Stimulated activated naive CD8-positive, alpha-beta T cell treated with anti-CD3 and anti-CD28 coated beads, Interleukin-15, Interleukin-2, amounts not matched to agents 100 ng/mL and 50 ng/mL, for 24 hours (primary cell): Measurements from ENCODE around the gene PTPRE.

Source experiments
- H3K27ac Mint-ChIP-seq: one replicate; pipeline ENCODE4 v1.8.0; 2021; ENCODE audit warnings: mild to moderate bottlenecking, mixed read lengths
- H3K27me3 Mint-ChIP-seq: one replicate; pipeline ENCODE4 v1.8.0; 2021; ENCODE audit warnings: mixed read lengths
- H3K36me3 Mint-ChIP-seq: one replicate; pipeline ENCODE4 v1.8.0; 2021; ENCODE audit warnings: low read depth, mixed read lengths
- H3K4me1 Mint-ChIP-seq: one replicate; pipeline ENCODE4 v1.8.0; 2021; ENCODE audit warnings: low read depth, mixed read lengths
- H3K4me3 Mint-ChIP-seq: one replicate; pipeline ENCODE4 v1.8.0; 2021; ENCODE audit warnings: mild to moderate bottlenecking, mixed read lengths
- H3K9me3 Mint-ChIP-seq: one replicate; pipeline ENCODE4 v1.8.0; 2021; ENCODE audit warnings: mixed read lengths

PTPRE gene

GRCh38 chr10:128051548-128051947 is 144.6 kb downstream of the PTPRE start:
- Mint-ChIP-seq H3K9me3 (no peaks in the 10 kb centered on the region), H3K27ac (no peak overlapping the region), H3K36me3 (peaks cover 62% of the 10 kb centered on the region), H3K4me1 (peaks cover 49% of the 10 kb centered on the region), H3K27me3 (no peaks in the 10 kb centered on the region), H3K4me3 (no peak overlapping the region)

GRCh38 chr10:128052696-128053095 is 145.8 kb downstream of the PTPRE start:
- Mint-ChIP-seq H3K9me3 (no peaks in the 10 kb centered on the region), H3K27ac (no peak overlapping the region), H3K36me3 (peaks cover 67% of the 10 kb centered on the region), H3K4me1 (peaks cover 46% of the 10 kb centered on the region), H3K4me3 (no peak overlapping the region), H3K27me3 (no peaks in the 10 kb centered on the region)

- Mint-ChIP-seq H3K27me3 (no peaks in the 10 kb centered on the region), H3K36me3 (peaks cover 69% of the 10 kb centered on the region), H3K4me1 (peaks cover 47% of the 10 kb centered on the region), H3K4me3 (no peak overlapping the region), H3K27ac (no peak overlapping the region), H3K9me3 (no peaks in the 10 kb centered on the region)
These were observed 146.5 kb downstream of the PTPRE start for GRCh38 chr10:128053356-128053755.

- H3K36me3 Mint-ChIP-seq, result peaks cover 71% of the 10 kb centered on the region
- H3K4me1 Mint-ChIP-seq, result peaks cover 48% of the 10 kb centered on the region
- no peaks in the 10 kb centered on the region for H3K9me3 Mint-ChIP-seq
- no peaks in the 10 kb centered on the region for H3K27me3 Mint-ChIP-seq
- H3K27ac Mint-ChIP-seq, result no peak overlapping the region
- no peak overlapping the region for H3K4me3 Mint-ChIP-seq
These were observed 147.5 kb downstream of the PTPRE start for GRCh38 chr10:128054163-128054970.

GRCh38 chr10:128055061-128055868 is 148.4 kb downstream of the PTPRE start:
- H3K4me3 Mint-ChIP-seq, result no peak overlapping the region
- H3K4me1 Mint-ChIP-seq, result peaks cover 48% of the 10 kb centered on the region
- H3K27me3 Mint-ChIP-seq, result no peaks in the 10 kb centered on the region
- peaks cover 71% of the 10 kb centered on the region for H3K36me3 Mint-ChIP-seq
- H3K9me3 Mint-ChIP-seq, result no peaks in the 10 kb centered on the region
- H3K27ac Mint-ChIP-seq, result no peak overlapping the region

GRCh38 chr10:128056303-128057050 is 149.6 kb downstream of the PTPRE start:
- Mint-ChIP-seq H3K4me1 (peaks cover 43% of the 10 kb centered on the region), H3K9me3 (no peaks in the 10 kb centered on the region), H3K27ac (no peak overlapping the region)

GRCh38 chr10:128058106-128058749 is 151.3 kb downstream of the PTPRE start:
- Mint-ChIP-seq H3K9me3 (no peaks in the 10 kb centered on the region), H3K27ac (peak overlapping the region; percentile 51), H3K4me1 (peaks cover 53% of the 10 kb centered on the region), H3K36me3 (peaks cover 69% of the 10 kb centered on the region), H3K4me3 (no peak overlapping the region), H3K27me3 (no peaks in the 10 kb centered on the region)

More at GRCh38 chr10:128056303-128057050, 149.6 kb downstream of the PTPRE start:
- Mint-ChIP-seq H3K36me3 (peaks cover 71% of the 10 kb centered on the region), H3K27me3 (no peaks in the 10 kb centered on the region), H3K4me3 (no peak overlapping the region)

GRCh38 chr10:128058750-128059134 is 151.8 kb downstream of the PTPRE start:
- Mint-ChIP-seq H3K9me3 (no peaks in the 10 kb centered on the region), H3K36me3 (peaks cover 72% of the 10 kb centered on the region), H3K4me1 (peaks cover 57% of the 10 kb centered on the region), H3K4me3 (no peak overlapping the region), H3K27ac (no peak overlapping the region), H3K27me3 (no peaks in the 10 kb centered on the region)

- no peak overlapping the region for H3K4me3 Mint-ChIP-seq
These were observed 152.5 kb downstream of the PTPRE start for GRCh38 chr10:128059266-128059981.

GRCh38 chr10:128059982-128060293 is 153.0 kb downstream of the PTPRE start:
- Mint-ChIP-seq H3K4me1 (peaks cover 69% of the 10 kb centered on the region), H3K9me3 (no peaks in the 10 kb centered on the region), H3K27ac (peak overlapping the region; percentile 45), H3K4me3 (no peak overlapping the region), H3K27me3 (no peaks in the 10 kb centered on the region), H3K36me3 (peaks cover 72% of the 10 kb centered on the region)

More at GRCh38 chr10:128059266-128059981, 152.5 kb downstream of the PTPRE start:
- peaks cover 72% of the 10 kb centered on the region for H3K36me3 Mint-ChIP-seq
- H3K4me1 Mint-ChIP-seq, result peaks cover 64% of the 10 kb centered on the region
- H3K9me3 Mint-ChIP-seq, result no peaks in the 10 kb centered on the region
- H3K27ac Mint-ChIP-seq, result peak overlapping the region; percentile 45
- no peaks in the 10 kb centered on the region for H3K27me3 Mint-ChIP-seq

GRCh38 chr10:128060341-128061250 is 153.7 kb downstream of the PTPRE start:
- no peaks in the 10 kb centered on the region for H3K9me3 Mint-ChIP-seq
- H3K27me3 Mint-ChIP-seq, result no peaks in the 10 kb centered on the region
- peaks cover 74% of the 10 kb centered on the region for H3K36me3 Mint-ChIP-seq
- H3K27ac Mint-ChIP-seq, result peak overlapping the region; percentile 45
- no peak overlapping the region for H3K4me3 Mint-ChIP-seq
- peaks cover 76% of the 10 kb centered on the region for H3K4me1 Mint-ChIP-seq

GRCh38 chr10:128061306-128062300 is 154.7 kb downstream of the PTPRE start:
- Mint-ChIP-seq H3K27me3 (no peaks in the 10 kb centered on the region), H3K4me3 (peak overlapping the region; percentile 81), H3K4me1 (peaks cover 86% of the 10 kb centered on the region), H3K9me3 (no peaks in the 10 kb centered on the region), H3K27ac (peak overlapping the region; percentile 99), H3K36me3 (peaks cover 73% of the 10 kb centered on the region)
